Activated CD8-positive, alpha-beta memory T cell treated with anti-CD3 and anti-CD28 coated beads, Interleukin-2, amount 50 U/mL, for 4 hours (primary cell): Measurements from ENCODE around the gene DRD5.
"Not testable (repeated sequence)": the region's sequence is repeated elsewhere in the genome, so short reads cannot be mapped to it uniquely, and the experiment has no call there.

ENCODE experiments used
- DNase-seq: peaks from one replicate; pipeline ENCODE4 v3.0.0-alpha.2; 2020

The DRD5 gene

DNA sequence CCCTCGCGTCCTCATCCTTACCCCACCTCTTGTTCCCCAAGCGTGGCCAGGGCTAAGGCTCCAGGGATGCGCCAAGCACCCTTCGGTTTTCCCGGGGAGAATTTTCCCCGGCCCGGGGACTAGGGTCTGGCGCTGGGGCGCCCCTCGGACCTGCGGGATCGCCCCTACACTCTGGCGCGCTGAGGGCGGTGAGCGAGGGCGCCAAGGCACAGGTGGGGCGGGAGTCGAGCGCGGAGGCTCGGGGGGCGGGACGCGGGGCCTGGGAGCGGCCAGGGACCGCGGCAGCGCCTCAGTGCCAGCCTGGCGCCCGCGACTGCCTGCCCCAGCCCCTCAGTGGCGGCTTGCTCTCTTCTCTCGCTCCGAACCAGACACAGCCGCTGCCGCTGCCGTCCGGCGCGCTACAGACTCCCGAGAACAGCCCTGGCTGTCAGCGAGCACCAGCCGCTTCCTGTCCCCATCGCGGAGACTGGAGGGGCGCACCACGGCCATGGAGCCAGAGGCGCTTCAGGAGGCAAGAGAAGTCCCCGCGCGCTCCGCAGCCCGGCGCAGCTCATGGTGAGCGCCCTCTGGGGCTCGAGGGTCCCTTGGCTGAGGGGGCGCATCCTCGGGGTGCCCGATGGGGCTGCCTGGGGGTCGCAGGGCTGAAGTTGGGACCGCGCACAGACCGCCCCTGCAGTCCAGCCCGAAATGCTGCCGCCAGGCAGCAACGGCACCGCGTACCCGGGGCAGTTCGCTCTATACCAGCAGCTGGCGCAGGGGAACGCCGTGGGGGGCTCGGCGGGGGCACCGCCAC is at the start of gene DRD5:
Gene DRD5 (plus strand): TSS at position 292 of the 793 bp plus-strand sequence. CDS start 396 bp downstream, at position 688.
- no peak for DNase-seq

GRCh38 chr4:9732256-9732655 is 49.2 kb upstream of the DRD5 start:
- DNase-seq: not testable (repeated sequence)

DNA sequence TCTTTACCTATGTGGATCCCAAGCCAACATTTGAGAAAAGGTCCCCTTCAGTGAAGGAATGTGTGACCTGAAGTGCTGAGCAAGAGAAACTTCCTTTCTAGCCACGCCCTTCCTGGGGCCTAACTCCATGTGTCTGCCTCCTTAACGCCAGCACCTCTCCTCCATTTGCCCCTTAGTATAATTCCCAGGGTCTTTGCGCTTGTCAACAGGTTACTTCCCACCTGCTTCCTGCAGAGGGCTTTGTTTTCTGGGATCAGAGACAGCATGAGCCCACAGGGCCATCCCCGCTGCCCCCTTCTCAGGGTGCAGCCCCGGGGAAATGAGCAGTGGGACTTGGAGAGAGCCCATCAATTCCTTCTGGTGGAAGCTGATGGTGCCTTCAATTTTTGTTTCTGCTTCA is 45.9 kb upstream of the DRD5 start:
- no peak for DNase-seq

- DNase-seq: not testable (repeated sequence)
Measured at GRCh38 chr4:9737280-9737679, 44.2 kb upstream of the DRD5 start.

- DNase-seq: not testable (repeated sequence)
Measured at GRCh38 chr4:9743789-9744188, 37.6 kb upstream of the DRD5 start.

DNA sequence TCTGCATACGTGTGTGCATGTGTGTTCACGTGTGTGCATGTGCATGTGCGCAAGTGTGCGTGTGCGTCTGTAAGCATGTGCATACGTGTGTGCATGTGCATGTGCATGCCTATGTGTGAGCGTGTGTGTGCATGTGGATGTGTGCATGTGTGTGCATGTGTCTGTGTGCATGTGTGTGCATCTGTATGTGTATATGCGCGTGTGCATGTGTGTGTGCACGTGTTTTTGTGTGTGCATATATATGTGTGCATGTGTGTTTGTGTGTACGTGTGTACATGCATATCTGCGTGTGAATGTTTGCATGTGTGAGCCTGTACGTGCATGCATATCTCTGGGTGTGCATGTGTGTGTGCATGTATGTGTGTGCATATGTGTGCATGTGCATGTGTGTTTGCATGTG is 35.7 kb upstream of the DRD5 start:
- no peak for DNase-seq

DNA sequence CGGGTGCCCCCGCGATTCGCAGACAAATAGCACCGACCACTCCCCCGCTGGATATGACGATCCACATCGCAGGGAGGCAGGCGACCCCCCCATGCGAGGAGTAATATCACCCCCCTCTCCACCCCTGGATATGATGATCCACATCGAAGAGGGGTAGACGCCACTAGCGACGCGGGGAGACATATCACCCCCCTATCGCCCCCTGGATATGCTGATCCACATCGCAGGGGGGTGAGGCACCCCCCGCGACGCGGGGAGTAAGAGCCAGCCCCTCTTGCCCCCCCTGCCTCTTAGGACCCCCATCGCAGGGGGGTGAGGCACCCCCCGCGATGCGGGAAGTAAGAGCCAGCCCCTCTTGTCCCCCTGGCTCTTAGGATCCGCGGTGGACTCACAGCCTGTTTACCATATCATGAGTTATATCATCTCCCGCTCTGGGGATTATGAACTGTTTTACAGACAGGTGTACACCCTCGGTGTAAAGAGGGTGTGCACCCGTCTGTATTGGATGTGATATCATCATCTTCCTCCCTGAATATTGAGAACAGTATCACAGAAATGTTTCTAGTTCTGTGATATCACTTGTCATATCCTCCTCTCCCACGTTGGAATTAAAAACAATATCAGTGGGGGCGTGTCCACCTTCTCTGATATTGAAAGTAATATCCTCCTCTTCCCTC is 22.7 kb upstream of the DRD5 start:
- DNase-seq: no peak

DNA sequence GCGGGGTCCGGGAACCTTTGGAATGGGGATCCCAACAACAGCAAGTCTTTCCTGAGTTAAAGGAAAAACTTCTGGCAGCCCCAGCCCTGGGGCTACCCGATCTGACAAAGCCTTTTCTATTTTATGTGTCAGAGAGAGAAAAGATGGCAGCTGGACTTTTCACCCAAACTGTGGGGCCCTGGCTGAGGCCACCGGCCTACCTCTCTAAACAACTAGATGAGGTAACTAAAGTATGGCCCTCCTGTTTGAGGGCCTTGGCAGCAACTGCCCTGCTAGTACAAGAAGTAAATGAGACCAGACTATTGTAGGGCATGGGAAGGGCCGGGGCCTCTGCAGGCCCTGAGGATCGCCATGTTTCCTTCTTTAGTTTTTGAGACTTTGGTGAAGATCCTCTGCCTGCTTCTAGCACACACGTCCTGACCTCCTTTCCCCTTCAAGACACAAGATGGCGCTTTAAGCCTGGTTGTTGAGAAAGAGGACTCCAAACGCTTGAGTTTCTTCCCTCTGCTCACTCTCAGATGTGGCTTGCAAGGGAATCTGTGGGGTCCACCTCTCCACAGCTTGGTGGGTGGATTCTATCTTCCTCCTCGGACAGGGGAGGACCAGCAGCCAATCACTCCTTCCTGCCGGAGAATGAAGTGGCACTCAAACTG is 18.5 kb upstream of the DRD5 start:
- DNase-seq: no peak

GRCh38 chr4:9764155-9764696 is 17.2 kb upstream of the DRD5 start:
- DNase-seq: no peak

DNA sequence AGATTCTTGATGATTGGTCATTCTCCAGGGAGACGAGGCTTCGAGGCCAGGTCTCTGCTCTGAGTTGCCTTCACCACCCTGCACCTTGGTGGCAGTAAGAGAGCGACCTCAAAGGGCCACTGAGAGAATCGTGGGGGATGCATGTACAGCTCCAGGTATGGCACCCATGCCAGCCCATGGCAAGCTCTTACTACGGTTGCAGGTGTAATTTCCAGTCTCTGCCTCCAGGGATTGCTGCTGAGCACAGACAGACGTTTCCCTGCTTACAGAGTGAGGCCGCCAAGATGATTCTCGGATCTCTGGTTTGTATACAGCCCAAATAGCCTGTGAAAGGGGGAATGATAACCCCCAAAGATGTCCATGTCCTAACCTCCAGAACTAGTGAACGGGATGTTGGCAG is 16.3 kb upstream of the DRD5 start:
- DNase-seq: no peak

DNA sequence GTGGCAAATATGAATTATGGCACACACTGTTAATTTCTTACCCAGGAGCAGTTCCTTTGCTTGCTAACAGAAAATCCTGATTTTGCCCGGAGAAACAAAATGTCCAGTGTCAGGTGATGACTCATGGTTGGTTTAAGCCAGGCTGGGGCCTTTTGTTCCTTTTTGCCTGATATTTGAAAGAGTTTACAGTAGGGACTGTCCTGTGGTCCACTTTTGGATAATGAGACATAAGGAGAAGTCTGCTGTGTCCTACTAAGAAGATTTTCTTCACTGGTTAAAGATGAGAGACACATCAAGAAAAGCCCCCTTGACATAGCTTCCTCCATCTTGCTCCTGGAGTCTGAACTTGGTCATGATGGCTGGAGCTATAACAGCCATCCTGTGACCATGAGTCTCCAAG is 12.1 kb upstream of the DRD5 start:
- DNase-seq: no peak

- DNase-seq: no peak
Measured at GRCh38 chr4:9771034-9771433, 10.4 kb upstream of the DRD5 start.

DNA sequence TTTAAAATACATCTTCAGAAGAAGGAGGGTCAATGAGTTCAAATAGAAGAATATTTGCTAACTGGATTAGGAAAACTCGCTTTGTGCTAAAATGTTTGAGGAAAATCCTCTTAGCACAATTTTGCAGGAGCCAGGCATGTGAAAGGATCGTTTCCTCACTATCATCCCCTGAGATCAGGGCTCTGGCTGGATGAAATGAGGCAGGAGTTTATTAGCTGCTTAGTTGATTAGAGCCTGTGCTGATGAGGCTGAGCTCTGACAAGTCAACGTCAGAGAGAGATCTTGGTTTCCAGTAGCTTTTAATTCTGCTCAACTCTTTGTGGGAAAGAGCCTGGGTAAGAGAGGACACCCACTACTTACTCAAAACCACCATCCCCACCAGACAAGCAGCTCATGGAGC is 8.0 kb upstream of the DRD5 start:
- no peak for DNase-seq

GRCh38 chr4:9782136-9782436 is 652 bp downstream of the DRD5 start:
- DNase-seq: no peak

- not testable (repeated sequence) for DNase-seq
Measured at GRCh38 chr4:9785891-9786290, 4.5 kb downstream of the DRD5 start.

GRCh38 chr4:9792381-9792780 is 10.9 kb downstream of the DRD5 start:
- DNase-seq: no peak

- not testable (repeated sequence) for DNase-seq
Measured at GRCh38 chr4:9796641-9797040, 15.2 kb downstream of the DRD5 start.

DNA sequence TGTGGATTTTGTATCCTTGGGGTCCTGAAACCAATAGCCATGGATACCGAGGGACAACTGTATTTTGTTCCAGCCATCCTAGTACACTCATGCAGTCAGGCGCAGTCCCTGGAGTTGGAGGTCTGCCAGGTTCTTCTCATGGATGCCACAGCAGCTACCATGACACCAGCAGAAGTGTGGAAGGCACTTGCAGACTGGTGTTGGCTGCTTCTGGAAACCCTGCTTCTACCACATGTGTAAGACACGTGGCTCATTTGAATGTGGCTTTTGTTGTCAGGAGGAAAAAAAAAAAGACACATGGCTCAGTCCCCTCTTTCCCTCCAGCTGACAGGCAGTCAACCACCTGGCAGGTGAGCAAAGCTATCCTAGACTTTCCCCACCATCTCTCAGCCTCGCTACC is 19.4 kb downstream of the DRD5 start:
- DNase-seq: no peak

GRCh38 chr4:9804918-9805317 is 23.5 kb downstream of the DRD5 start:
- DNase-seq: no peak

GRCh38 chr4:9808077-9808476 is 26.6 kb downstream of the DRD5 start:
- no peak for DNase-seq

- no peak for DNase-seq
Measured at GRCh38 chr4:9811806-9812205, 30.4 kb downstream of the DRD5 start.

GRCh38 chr4:9812501-9813340 is 31.3 kb downstream of the DRD5 start:
- no peak for DNase-seq

DNA sequence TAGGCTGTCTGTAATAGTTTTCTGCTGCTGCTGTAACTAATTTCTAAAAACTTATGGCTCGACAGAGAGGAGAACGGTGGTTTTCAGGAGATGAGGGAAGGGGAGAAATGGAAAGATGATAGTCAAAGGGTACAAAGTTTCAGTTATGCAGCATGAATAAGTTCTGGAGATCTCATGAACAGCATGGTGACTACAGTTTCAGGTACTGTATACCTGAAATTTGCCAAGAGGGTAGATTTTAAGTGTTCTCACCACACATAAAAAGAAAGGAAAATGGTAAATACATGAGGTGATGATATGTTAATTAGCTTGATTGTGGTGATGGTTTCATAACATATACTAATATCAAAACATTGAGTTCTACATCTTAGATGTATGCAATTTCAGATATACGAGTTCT is 34.9 kb downstream of the DRD5 start:
- DNase-seq: no peak
